ENCODE measurements around the gene TRIM77.
"Not testable (repeated sequence)": the region's sequence is repeated elsewhere in the genome, so short reads cannot be mapped to it uniquely, and the experiment has no call there.

- not testable (repeated sequence) for TF ChIP-seq POLR2A (IDR thresholded peaks at IDR 0.05; ENCODE audit: low read length); GATA1 (IDR thresholded peaks at IDR 0.05; ENCODE audit: low read depth, low read length)
Measured at GRCh38 chr11:89741406-89741805, 31.3 kb downstream of the TRIM77 start.

Data from erythroblast (primary cell).